HG02588 (cell line): ENCODE results near the gene PLLP.

Source experiments
- ATAC-seq: cut with Tn5 transposase; IDR thresholded peaks from one replicate; pipeline ENCODE4 v1.9.1; 2021; ENCODE audit warnings: mild to moderate bottlenecking, moderate library complexity; ENCODE audit not compliant: unreplicated experiment

Gene PLLP

DNA sequence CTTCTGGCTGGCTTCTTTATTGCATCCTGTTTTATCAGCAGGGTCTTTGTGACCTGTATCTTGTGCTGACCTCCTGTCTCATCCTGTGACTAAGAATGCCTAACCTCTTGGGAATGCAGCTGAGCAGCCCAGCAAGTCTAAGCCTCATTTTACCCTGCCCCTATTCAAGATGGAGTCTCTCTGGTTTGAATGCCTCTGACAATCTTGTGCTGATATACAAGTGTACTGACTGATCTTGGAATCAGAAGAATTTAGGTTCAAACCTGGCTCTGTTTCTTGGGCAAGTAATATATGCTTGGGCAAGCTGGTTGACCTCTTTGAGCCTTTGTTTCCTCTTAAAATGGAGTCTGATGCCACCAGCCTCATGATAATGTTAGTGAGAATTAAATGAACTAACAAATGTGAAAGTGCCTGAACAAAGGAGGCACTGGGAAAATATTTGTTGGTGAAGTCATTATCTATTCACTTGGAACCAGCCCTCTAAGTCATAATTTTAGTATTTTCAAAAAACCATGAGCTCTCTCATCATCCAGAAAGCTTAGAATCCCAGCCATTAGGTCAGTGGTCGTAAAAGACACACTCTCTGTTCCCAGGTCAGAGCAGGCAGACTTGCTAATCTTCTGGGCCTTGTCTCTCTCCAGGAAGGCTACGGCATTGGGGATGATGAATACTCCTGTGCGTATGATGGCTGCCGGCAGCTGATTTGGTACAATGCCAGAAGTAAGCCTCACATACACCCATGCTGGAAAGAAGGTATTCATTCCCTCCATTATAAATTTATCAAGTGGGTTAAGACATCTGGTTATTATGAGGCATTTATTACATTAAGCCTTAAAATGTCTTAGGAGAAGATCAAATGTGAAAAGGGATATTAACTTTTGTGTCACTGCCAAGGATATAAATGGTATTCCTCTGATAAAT is 57.5 kb downstream of the PLLP start:
- no peak for ATAC-seq

DNA sequence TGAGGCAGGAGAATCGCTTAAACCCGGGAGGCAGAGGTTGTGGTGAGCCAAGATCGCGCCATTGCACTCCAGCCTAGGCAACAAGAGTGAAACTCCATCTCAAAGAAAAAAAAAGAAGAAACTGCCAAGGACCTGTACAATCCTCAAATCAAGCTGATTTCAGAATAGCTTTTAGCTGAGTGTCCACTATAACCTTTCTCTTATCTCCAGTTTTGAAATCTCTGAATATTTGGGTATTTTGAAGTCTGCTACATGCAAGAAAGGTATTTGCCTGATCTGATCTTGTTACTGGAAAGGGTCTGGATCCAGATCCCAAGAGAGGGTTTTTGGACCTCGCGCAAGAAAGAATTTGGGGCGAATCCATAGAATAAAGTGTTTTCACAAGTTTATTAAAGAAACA is 58.5 kb downstream of the PLLP start:
- no peak for ATAC-seq

DNA sequence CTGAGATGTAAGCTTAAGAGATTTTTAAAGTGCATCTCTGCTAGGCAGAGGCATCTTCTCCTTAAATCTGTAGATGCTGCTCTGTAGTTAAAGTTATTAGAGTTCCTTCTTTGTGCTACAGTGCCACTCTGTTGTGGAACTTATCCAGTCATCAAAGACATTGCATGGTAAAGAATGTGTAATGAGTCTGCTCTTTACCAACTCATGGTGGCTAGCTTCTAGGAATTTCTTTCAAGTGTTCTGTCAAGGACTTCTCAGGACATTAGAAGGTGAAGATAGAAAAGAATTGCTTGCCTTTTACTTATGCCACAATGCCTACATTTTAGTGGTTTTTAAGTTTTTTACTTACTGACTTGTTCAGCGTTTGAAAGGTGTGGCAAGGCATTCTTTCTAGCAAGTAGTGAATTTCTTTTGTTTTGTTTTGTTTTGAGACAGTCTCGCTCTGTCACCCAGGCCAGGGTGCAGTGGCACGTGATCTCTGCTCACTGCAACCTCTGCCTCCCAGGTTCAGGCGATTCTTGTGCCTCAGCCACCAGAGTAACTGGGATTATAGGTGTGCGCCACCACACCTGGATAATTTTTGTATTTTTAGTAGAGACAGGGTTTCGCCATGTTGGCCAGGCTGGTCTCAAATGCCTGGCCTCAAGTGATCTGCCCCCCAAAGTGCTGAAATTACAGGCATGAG is 59.7 kb downstream of the PLLP start:
- no peak for ATAC-seq

DNA sequence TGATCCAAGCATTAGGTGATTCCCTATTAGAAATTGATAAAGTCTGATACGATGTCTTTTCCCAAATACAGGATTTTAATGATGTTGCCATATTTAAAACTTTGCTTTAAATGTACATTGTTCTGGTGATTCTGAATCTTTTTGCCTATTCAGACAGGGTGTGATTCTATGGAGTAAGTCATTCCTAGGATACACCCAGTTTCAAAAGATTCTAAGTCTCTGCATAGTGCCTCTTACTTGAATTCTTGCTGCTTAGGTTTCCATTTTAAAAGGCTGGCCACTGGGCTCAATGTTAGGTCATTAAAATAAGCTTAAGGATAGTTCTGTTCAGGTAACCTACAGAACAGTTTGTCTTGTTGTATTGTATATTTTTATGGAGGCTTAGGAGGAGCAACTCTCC is 61.4 kb downstream of the PLLP start:
- no peak for ATAC-seq

DNA sequence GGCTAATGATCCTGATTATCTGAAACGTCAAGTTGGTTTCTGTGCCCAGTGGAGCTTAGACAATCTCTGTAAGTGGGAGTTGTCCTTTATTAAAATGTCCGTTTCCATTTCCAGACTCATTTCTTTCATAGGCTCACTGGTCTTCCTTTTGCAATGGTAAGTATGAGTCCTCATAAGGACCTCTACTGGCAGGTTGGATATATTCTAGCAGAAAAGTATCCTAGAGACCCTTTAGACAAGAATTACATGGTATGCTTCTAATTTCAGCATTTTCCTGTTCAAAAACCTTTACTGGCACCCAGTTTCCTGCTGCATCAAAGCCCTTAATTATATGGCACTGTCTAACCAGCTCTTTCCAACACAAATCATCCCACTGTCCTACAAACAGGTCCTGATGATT is 67.5 kb downstream of the PLLP start:
- ATAC-seq = no peak

DNA sequence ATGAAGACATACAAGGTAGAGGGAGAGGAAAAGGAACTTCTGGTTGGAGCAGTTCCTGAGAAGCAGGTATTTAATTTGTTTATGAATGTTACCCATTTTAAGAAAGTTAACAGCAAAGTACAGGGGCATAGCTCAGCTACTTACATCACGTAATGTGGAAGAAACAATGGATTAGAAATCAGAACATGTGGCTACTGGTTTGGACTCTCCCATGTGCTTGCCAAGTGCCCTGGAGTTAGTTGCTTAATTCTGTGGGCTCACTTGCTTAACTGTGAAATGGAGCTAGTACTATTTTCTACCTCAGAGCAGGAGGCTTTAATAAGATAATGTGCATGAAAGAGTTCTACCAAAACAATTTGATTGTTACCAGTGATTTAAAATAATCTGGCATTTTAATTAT is 71.0 kb downstream of the PLLP start:
- ATAC-seq = no peak

DNA sequence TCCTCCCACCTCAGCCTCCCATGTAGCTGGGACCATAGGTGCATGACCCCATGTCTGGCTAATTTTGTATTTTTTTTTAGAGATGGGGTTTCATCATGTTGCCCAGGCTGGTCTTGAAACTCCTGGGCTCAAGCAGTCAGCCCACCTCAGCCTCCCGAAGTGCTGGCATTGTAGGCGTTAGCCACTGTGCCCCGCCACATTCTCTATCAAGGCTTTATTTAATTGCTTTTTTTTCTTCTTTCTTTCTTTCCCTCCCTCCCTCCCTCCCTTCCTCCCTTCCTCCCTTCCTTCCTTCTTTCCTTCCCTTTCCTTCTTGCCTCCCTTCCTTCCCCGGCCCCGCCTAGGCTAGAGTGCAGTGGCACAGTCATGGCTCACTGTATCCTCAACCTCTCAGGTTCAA is 74.7 kb downstream of the PLLP start:
- ATAC-seq = no peak

DNA sequence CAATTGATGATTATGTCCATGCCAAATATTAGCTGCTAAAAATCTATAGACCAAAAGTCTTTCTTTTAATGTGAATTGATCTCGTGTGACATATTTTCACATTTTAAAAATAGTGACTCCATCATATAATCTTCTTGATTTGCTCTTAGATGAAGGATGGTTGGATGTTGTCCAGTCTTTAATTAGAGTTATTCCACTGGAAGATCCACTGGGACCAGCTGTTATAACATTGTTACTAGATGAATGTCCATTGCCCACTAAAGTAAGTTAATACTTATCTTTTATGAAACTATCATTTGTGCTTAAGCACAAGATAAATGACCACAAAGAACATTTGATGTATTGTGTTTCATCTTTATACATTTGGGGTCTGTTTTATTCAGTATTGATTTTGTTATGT is 75.5 kb downstream of the PLLP start:
- no peak for ATAC-seq
